GM19099 (cell line): ENCODE measurements around the gene RPL23.

Source experiments
- POLR2A ChIP-seq: IDR thresholded peaks from 3 replicates; pipeline ENCODE4 v1.6.1; 2011; ENCODE audit warnings: low read depth; ENCODE audit not compliant: insufficient read length; ENCODE audit errors: extremely low read depth

Gene RPL23

GRCh38 chr17:38889745-38890409 is 36.4 kb upstream of the RPL23 start:
- TF ChIP-seq POLR2A: no peak

- no peak for TF ChIP-seq POLR2A
Measured at GRCh38 chr17:38888842-38889241, 35.3 kb upstream of the RPL23 start.

GRCh38 chr17:38886643-38887010 is 33.1 kb upstream of the RPL23 start:
- no peak for TF ChIP-seq POLR2A

- no peak for TF ChIP-seq POLR2A
Measured at GRCh38 chr17:38885728-38886642, 32.5 kb upstream of the RPL23 start.

GRCh38 chr17:38885044-38885727 is 31.7 kb upstream of the RPL23 start:
- TF ChIP-seq POLR2A: no peak

- no peak for TF ChIP-seq POLR2A
Measured at GRCh38 chr17:38883592-38884526, 30.3 kb upstream of the RPL23 start.

- TF ChIP-seq POLR2A: no peak
Measured at GRCh38 chr17:38882870-38883269, 29.3 kb upstream of the RPL23 start.

- no peak for TF ChIP-seq POLR2A
Measured at GRCh38 chr17:38881600-38882191, 28.2 kb upstream of the RPL23 start.

- no peak for TF ChIP-seq POLR2A
Measured at GRCh38 chr17:38879878-38880665, 26.6 kb upstream of the RPL23 start.

- no peak for TF ChIP-seq POLR2A
Measured at GRCh38 chr17:38877130-38877851, 23.8 kb upstream of the RPL23 start.

GRCh38 chr17:38875477-38876075 is 22.1 kb upstream of the RPL23 start:
- no peak for TF ChIP-seq POLR2A

GRCh38 chr17:38874505-38875400 is 21.2 kb upstream of the RPL23 start:
- TF ChIP-seq POLR2A: no peak
